NCI-H2081 treated with DMSO at 0.1 percent for 48 hours (cell line): Measurements from ENCODE around the gene RAB15.

Experiments used
- DNase-seq: peaks from one replicate; lab custom pipeline; 2025; lab: John Stamatoyannopoulos, UW

Gene RAB15

DNA sequence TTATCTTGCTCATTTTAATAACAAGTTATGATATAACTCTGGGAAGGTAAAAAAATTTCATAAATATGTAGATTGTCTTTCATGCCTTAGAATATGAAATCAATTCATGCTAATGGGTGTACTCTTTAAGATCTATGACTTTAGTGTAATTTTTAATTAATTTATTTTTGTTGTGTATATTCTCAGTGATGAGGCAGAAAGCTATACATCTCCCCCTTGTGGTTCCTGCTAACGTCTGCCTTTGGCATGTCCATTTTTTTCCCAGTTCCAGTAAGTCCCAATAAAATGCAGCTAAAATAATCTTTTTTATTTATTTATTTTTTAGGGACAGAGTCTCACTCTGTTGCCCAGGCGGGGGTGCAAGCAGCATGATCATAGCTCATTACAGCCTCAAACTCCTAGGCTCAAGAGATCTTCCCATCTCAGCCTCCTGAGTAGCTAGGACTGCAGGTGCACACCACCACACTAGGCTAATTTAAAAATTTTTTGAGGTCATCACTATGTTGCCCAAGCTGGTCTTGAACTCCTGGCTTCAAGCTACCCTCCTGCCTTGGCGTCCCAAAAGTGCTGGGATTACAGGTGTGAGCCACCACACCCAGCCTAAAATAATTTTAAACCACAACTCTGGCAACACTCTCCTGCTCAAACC is 61.2 kb downstream of the RAB15 start:
- no peak for DNase-seq

DNA sequence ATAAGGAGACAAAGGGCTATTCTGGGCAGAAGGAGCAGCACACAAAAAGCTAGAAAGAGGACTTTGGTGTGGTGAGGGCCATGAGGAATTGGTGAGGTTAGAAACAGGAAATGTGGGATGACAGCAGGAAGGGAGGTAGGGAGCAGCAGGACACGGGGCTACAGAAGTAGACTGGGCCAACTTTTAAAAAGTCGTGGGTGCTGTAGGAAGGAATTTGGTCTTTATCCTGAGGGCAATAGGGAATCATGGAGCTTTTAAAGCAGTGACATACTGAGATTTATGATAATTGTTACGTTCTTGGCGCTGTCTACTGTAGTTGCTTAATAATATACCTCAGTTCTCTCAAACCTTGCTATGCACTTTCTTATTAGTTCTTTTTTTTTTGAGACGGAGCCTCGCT is 66.1 kb downstream of the RAB15 start:
- DNase-seq: no peak

DNA sequence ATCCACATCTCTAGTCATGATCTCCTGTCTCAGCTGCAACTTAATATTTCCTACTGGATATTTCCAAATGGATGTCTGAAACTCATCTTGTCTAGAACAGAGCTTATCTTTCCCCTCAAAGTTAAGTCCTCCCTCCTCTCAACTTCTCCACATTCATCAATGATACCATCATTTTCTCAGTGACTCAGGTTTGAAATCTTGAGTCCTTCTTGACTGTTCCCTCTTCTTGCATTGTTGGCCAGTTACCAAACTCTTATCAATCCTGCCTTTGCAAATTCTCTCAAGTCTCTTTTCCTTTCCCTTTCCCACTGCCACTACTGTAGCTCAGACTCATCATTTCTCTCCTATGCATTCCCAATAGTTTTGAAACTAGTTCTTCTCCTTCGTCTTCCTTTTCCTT is 72.2 kb downstream of the RAB15 start:
- DNase-seq: no peak
